Gastroesophageal sphincter (tissue), 4 donors: ENCODE results near the gene FGF14. TPM values are rescaled to one million over a fixed set of nuclear protein-coding genes. Genes with fewer than 3 reads are reported as not detected.

Experiments
- ATAC-seq: fragments of 150-250 bp; one replicate; pipeline ENCODE4 v1.9.1; 2016; ENCODE audit warnings: mild to moderate bottlenecking, moderate library complexity
- H3K27ac ChIP-seq, 4 donors: fragments of 200-600 bp; sonication (generic) in 3 of 4; 1 replicate in 3 of 4; 2 replicates in 1 of 4; pipeline ENCODE4 v1.5.1; 2016 to 2019
- H3K27me3 ChIP-seq: fragments of 200-600 bp; sonication (generic); one replicate; pipeline ENCODE4 v1.5.1; 2019
- H3K36me3 ChIP-seq, 2 donors: fragments of 200-600 bp; sonication (generic); one replicate each; pipeline ENCODE4 v1.5.1; 2019; ENCODE audit warnings: control low read depth in 1 of 2
- H3K4me1 ChIP-seq, 3 donors: fragments of 200-600 bp; sonication (generic); 1 replicate in 2 of 3; 2 replicates in 1 of 3; pipeline ENCODE4 v1.5.1; 2016 to 2019; ENCODE audit warnings: control low read depth in 2 of 3
- H3K4me3 ChIP-seq, 2 donors: fragments of 200-600 bp; sonication (generic); one replicate each; pipeline ENCODE4 v1.5.1; 2019; ENCODE audit warnings: mild to moderate bottlenecking in 1 of 2, moderate library complexity in 1 of 2
- H3K9me3 ChIP-seq, 3 donors: fragments of 200-600 bp; sonication (generic); one replicate each; pipeline ENCODE4 v1.5.1; 2017 to 2019; ENCODE audit warnings: control low read depth in 2 of 3
- CTCF ChIP-seq, 4 experiments: fragments of 200-600 bp in 2 of 4; fragments of 450-650 bp in 2 of 4; sonication (generic) in 1 of 4; IDR thresholded peaks; one replicate each; pipeline ENCODE4 v1.5.1; 2017 to 2019; ENCODE audit warnings: antibody characterized with exemption in 4 of 4, mild to moderate bottlenecking in 2 of 4, moderate library complexity in 2 of 4
- EP300 ChIP-seq: sonication (generic); formaldehyde crosslinking; IDR thresholded peaks from one replicate; pipeline ENCODE4 v1.6.1; 2017; ENCODE audit warnings: antibody characterized with exemption, mild to moderate bottlenecking
- POLR2A ChIP-seq, 2 donors: fragments of 450-650 bp; IDR thresholded peaks; one replicate each; pipeline ENCODE4 v1.6.1; 2017; ENCODE audit warnings: antibody characterized with exemption in 2 of 2, mild to moderate bottlenecking in 2 of 2, moderate library complexity in 1 of 2
- POLR2AphosphoS5 ChIP-seq: sonication (generic); formaldehyde crosslinking; IDR thresholded peaks from one replicate; pipeline ENCODE4 v1.6.1; 2017; ENCODE audit warnings: antibody characterized with exemption
- WGBS, 2 donors: methylation state at CpG; one replicate each; pipeline ENCODE4 v1.1.5; 2018; ENCODE audit warnings: low coverage in 1 of 2; 5-methylcytosine and 5-hydroxymethylcytosine counted together
- total RNA-seq, 4 donors: library from RNA; depleted of rRNA; stranded (reverse); fragments of >200 nt; gene quantifications; one replicate each; pipeline ENCODE4 v1.1.0, GENCODE V29; 2016

The FGF14 gene
- total RNA-seq, 4 donors from 2014 or later, result 0.31 to 2.0 (median 0.95) TPM

DNA sequence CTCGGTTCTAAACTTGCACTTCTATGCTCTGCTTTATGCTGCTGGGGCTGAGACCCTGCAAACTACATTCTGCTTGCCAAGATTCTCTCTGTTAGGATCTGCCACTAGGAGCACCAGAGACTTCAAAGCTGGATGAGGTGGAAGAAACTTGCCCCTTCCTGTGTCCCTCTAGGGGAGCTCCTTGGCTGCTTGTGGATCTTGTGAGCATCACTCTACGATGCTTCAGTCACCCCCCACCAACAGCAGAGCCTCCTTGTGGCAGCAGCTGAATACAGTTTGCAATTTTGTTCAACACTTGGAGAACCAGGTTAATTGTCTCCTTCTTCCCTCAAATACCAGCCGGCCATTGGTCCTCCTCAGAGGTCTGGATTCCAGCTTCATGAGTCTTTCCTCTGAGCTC lies 310.6 kb downstream of the FGF14 start:
- TF ChIP-seq CTCF (IDR thresholded peaks at IDR 0.05) (peak in 1 of 4 experiments; percentile 13), POLR2AphosphoS5 (no peak)
- Histone ChIP-seq H3K4me3 (no peak overlapping the region), H3K27me3 (no peaks in the 10 kb centered on the region), H3K9me3 (no peaks in the 10 kb centered on the region), H3K4me1 (peaks cover 0 to 18% (median 0%) of the 10 kb centered on the region in 3 donors), H3K36me3 (no peaks in the 10 kb centered on the region), H3K27ac (no peak overlapping the region)
- no peak for ATAC-seq
- WGBS, 2 donors, result 39 to 48% methylated on average over 2 to 3 of the region's 3 CpGs

GRCh38 chr13:102090532-102090931 lies 311.3 kb downstream of the FGF14 start:
- TF ChIP-seq POLR2AphosphoS5, result no peak
- TF ChIP-seq POLR2A (IDR thresholded peaks at IDR 0.05), result no peak
- no peak for TF ChIP-seq CTCF (IDR thresholded peaks at IDR 0.05)
- TF ChIP-seq EP300, result no peak
- WGBS, 2 donors, result 65 to 86% methylated on average over 8 of the region's 8 CpGs
- H3K4me1 ChIP-seq, result peaks cover 0 to 18% (median 0%) of the 10 kb centered on the region in 3 donors
- no peak overlapping the region for H3K4me3 ChIP-seq
- no peak for ATAC-seq
- H3K9me3 ChIP-seq, result no peaks in the 10 kb centered on the region
- no peaks in the 10 kb centered on the region for H3K36me3 ChIP-seq
- H3K27me3 ChIP-seq, result no peaks in the 10 kb centered on the region
- H3K27ac ChIP-seq, result no peak overlapping the region

- Histone ChIP-seq H3K9me3 (no peaks in the 10 kb centered on the region), H3K36me3 (no peaks in the 10 kb centered on the region), H3K27me3 (no peaks in the 10 kb centered on the region), H3K27ac (no peak overlapping the region), H3K4me1 (peaks cover 0 to 18% (median 0%) of the 10 kb centered on the region in 3 donors), H3K4me3 (no peak overlapping the region)
- ATAC-seq, result no peak
- TF ChIP-seq CTCF (IDR thresholded peaks at IDR 0.05), result no peak
- TF ChIP-seq EP300, result no peak
- no peak for TF ChIP-seq POLR2AphosphoS5
- TF ChIP-seq POLR2A (IDR thresholded peaks at IDR 0.05), result no peak
These were observed 312.1 kb downstream of the FGF14 start for GRCh38 chr13:102089722-102090121.

GRCh38 chr13:102089177-102089576 lies 312.7 kb downstream of the FGF14 start:
- Histone ChIP-seq H3K27ac (no peak overlapping the region), H3K4me1 (peaks cover 0 to 18% (median 0%) of the 10 kb centered on the region in 3 donors), H3K4me3 (no peak overlapping the region), H3K9me3 (no peaks in the 10 kb centered on the region), H3K36me3 (no peaks in the 10 kb centered on the region), H3K27me3 (no peaks in the 10 kb centered on the region)
- WGBS, 2 donors, result 33 to 50% methylated on average over 2 of the region's 2 CpGs
- ATAC-seq, result no peak
- TF ChIP-seq EP300 (no peak), POLR2A (IDR thresholded peaks at IDR 0.05) (no peak), CTCF (IDR thresholded peaks at IDR 0.05) (peak in 1 of 4 experiments; percentile 16), POLR2AphosphoS5 (no peak)

DNA sequence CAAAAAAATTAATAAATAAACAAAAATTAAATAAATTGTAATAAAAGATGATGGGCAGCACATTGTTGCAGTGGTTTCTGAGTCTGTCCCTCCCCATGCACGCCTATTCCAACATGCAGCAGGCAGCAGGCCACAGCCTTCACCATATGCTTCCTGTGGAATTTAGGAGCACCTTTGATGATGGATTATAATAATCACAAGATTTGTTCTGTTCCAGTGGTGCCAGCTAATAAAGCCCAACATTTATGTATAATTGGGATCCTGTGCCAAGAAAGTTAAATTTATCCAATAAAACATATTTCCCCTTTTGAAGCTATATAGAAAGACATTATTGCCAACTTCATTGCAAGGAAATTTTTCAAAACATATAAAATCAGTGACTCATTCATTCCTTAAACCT lies 328.6 kb downstream of the FGF14 start:
- Histone ChIP-seq H3K9me3 (no peaks in the 10 kb centered on the region), H3K4me1 (no peaks in the 10 kb centered on the region), H3K36me3 (no peaks in the 10 kb centered on the region), H3K27ac (no peak overlapping the region), H3K4me3 (no peak overlapping the region), H3K27me3 (no peaks in the 10 kb centered on the region)
- TF ChIP-seq CTCF (IDR thresholded peaks at IDR 0.05), result no peak
- no peak for TF ChIP-seq POLR2A (IDR thresholded peaks at IDR 0.05)
- no peak for TF ChIP-seq POLR2AphosphoS5
- no peak for TF ChIP-seq EP300
- 54 to 80% methylated on average over 1 of the region's 1 CpG for WGBS, 2 donors
- no peak for ATAC-seq
